ENCODE data around the gene TAS2R7.

The TAS2R7 gene

GRCh38 chr12:10829994-10830393 lies 27.6 kb upstream of the TAS2R7 start:
- Mint-ChIP-seq H3K36me3 (ENCODE audit: low read depth) (peaks cover 7% of the 10 kb centered on the region), H3K27ac (no peak overlapping the region), H3K27me3 (ENCODE audit: low read depth, poor library complexity) (no peaks in the 10 kb centered on the region), H3K9me3 (no peaks in the 10 kb centered on the region), H3K4me1 (no peaks in the 10 kb centered on the region), H3K4me3 (no peak overlapping the region)
- TF ChIP-seq CTCF (IDR thresholded peaks at IDR 0.05): no peak
- DNase-seq: no peak

- TF ChIP-seq CTCF (IDR thresholded peaks at IDR 0.05): no peak
- Mint-ChIP-seq H3K4me3 (no peak within 1 kb of the TSS), H3K27me3 (ENCODE audit: low read depth, poor library complexity) (no peaks in the 10 kb centered on the region), H3K9me3 (no peaks in the 10 kb centered on the region), H3K27ac (no peak within 1 kb of the TSS), H3K4me1 (no peaks in the 10 kb centered on the region), H3K36me3 (ENCODE audit: low read depth) (peaks cover 6% of the 10 kb centered on the region)
- DNase-seq: no peak
Observed at GRCh38 chr12:10826258-10826657, 23.8 kb upstream of the TAS2R7 start, which contains the start of gene TAS2R10. Gene TAS2R10 (minus strand): TSS chr12:10826358. CDS start chr12:10826269, 89 bp downstream.

- H3K9me3 Mint-ChIP-seq: no peaks in the 10 kb centered on the region
- no peaks in the 10 kb centered on the region for H3K27me3 Mint-ChIP-seq (ENCODE audit: low read depth, poor library complexity)
- H3K4me1 Mint-ChIP-seq: no peaks in the 10 kb centered on the region
- no peak overlapping the region for H3K4me3 Mint-ChIP-seq
- TF ChIP-seq CTCF (IDR thresholded peaks at IDR 0.05): no peak
- H3K27ac Mint-ChIP-seq: no peak overlapping the region
- no peaks in the 10 kb centered on the region for H3K36me3 Mint-ChIP-seq (ENCODE audit: low read depth)
- DNase-seq: no peak
Observed at GRCh38 chr12:10824957-10825356, 22.5 kb upstream of the TAS2R7 start.

GRCh38 chr12:10811883-10812536 lies 9.6 kb upstream of the TAS2R7 start:
- DNase-seq: no peak
- Mint-ChIP-seq H3K36me3 (ENCODE audit: low read depth) (no peaks in the 10 kb centered on the region), H3K4me3 (no peak overlapping the region), H3K4me1 (peaks cover 6% of the 10 kb centered on the region), H3K27ac (no peak overlapping the region), H3K9me3 (no peaks in the 10 kb centered on the region), H3K27me3 (ENCODE audit: low read depth, poor library complexity) (no peaks in the 10 kb centered on the region)
- no peak for TF ChIP-seq CTCF (IDR thresholded peaks at IDR 0.05)

GRCh38 chr12:10810068-10810467 lies 7.6 kb upstream of the TAS2R7 start, which contains the start of gene TAS2R9:
Gene TAS2R9 (minus strand): TSS chr12:10810168. CDS start chr12:10810075, 93 bp downstream.
- H3K4me1 Mint-ChIP-seq: peaks cover 6% of the 10 kb centered on the region
- no peaks in the 10 kb centered on the region for H3K27me3 Mint-ChIP-seq (ENCODE audit: low read depth, poor library complexity)
- no peak for DNase-seq
- no peak within 1 kb of the TSS for H3K4me3 Mint-ChIP-seq
- H3K27ac Mint-ChIP-seq: no peak within 1 kb of the TSS
- no peaks in the 10 kb centered on the region for H3K9me3 Mint-ChIP-seq
- H3K36me3 Mint-ChIP-seq (ENCODE audit: low read depth): no peaks in the 10 kb centered on the region
- no peak for TF ChIP-seq CTCF (IDR thresholded peaks at IDR 0.05)

GRCh38 chr12:10807186-10807585 lies 4.8 kb upstream of the TAS2R7 start, which contains the start of gene TAS2R8:
Gene TAS2R8 (minus strand): TSS chr12:10807286. CDS start chr12:10806980, 306 bp downstream.
- H3K9me3 Mint-ChIP-seq: no peaks in the 10 kb centered on the region
- no peaks in the 10 kb centered on the region for H3K27me3 Mint-ChIP-seq (ENCODE audit: low read depth, poor library complexity)
- no peak for DNase-seq
- no peak within 1 kb of the TSS for H3K4me3 Mint-ChIP-seq
- H3K27ac Mint-ChIP-seq: no peak within 1 kb of the TSS
- TF ChIP-seq CTCF (IDR thresholded peaks at IDR 0.05): no peak
- H3K36me3 Mint-ChIP-seq (ENCODE audit: low read depth): no peaks in the 10 kb centered on the region
- peaks cover 6% of the 10 kb centered on the region for H3K4me1 Mint-ChIP-seq
